ENCODE measurements around the gene PARD3B.
A peak's percentile ranks its signal among the peaks of the same experiment; 100 is the strongest.

Gene PARD3B

GRCh38 chr2:204664708-204665121 is 119.4 kb downstream of the PARD3B start:
- no peak for DNase-seq

- no peak for DNase-seq
These were observed 119.9 kb downstream of the PARD3B start for GRCh38 chr2:204665207-204665606.

- no peak for DNase-seq
These were observed 120.5 kb downstream of the PARD3B start for GRCh38 chr2:204665771-204666170.

GRCh38 chr2:204667990-204668389 is 122.7 kb downstream of the PARD3B start:
- DNase-seq = no peak

- no peak for DNase-seq
These were observed 124.1 kb downstream of the PARD3B start for GRCh38 chr2:204669382-204669781.

GRCh38 chr2:204670124-204670523 is 124.8 kb downstream of the PARD3B start:
- no peak for DNase-seq

- no peak for DNase-seq
These were observed 125.5 kb downstream of the PARD3B start for GRCh38 chr2:204670756-204671155.

GRCh38 chr2:204672772-204673171 is 127.5 kb downstream of the PARD3B start:
- DNase-seq = no peak

GRCh38 chr2:204673877-204674276 is 128.6 kb downstream of the PARD3B start:
- DNase-seq = no peak

GRCh38 chr2:204678031-204678430 is 132.8 kb downstream of the PARD3B start:
- no peak for DNase-seq

- DNase-seq = no peak
These were observed 135.3 kb downstream of the PARD3B start for GRCh38 chr2:204680576-204680975.

GRCh38 chr2:204681412-204681811 is 136.1 kb downstream of the PARD3B start:
- no peak for DNase-seq

- no peak for DNase-seq
These were observed 138.1 kb downstream of the PARD3B start for GRCh38 chr2:204683384-204683783.

GRCh38 chr2:204686406-204686805 is 141.1 kb downstream of the PARD3B start:
- no peak for DNase-seq

GRCh38 chr2:204687776-204688175 is 142.5 kb downstream of the PARD3B start:
- no peak for DNase-seq

GRCh38 chr2:204691911-204692510 is 146.7 kb downstream of the PARD3B start:
- peak; percentile 70 for DNase-seq

- no peak for DNase-seq
These were observed 147.5 kb downstream of the PARD3B start for GRCh38 chr2:204692790-204693189.

- no peak for DNase-seq
These were observed 148.0 kb downstream of the PARD3B start for GRCh38 chr2:204693262-204693661.

- DNase-seq = no peak
These were observed 150.2 kb downstream of the PARD3B start for GRCh38 chr2:204695506-204695905.

GRCh38 chr2:204696124-204696523 is 150.8 kb downstream of the PARD3B start:
- DNase-seq = no peak

GRCh38 chr2:204705243-204705932 is 160.1 kb downstream of the PARD3B start:
- DNase-seq = no peak

GRCh38 chr2:204706939-204707338 is 161.7 kb downstream of the PARD3B start:
- no peak for DNase-seq

- no peak for DNase-seq
These were observed 167.9 kb downstream of the PARD3B start for GRCh38 chr2:204713211-204713610.

- no peak for DNase-seq
These were observed 170.1 kb downstream of the PARD3B start for GRCh38 chr2:204715361-204715760.

- no peak for DNase-seq
These were observed 172.3 kb downstream of the PARD3B start for GRCh38 chr2:204717591-204717990.
